T-helper 2 cell treated with Interferon-gamma antibody and Interleukin-4, amounts not matched to agents 100 ng/mL and 5 ng/mL, for 36 hours (primary cell): ENCODE measurements around the gene HSD17B11. TPM values are rescaled to one million over a fixed set of nuclear protein-coding genes. Genes with fewer than 3 reads are reported as not detected.
"Not testable (repeated sequence)": the region's sequence is repeated elsewhere in the genome, so short reads cannot be mapped to it uniquely, and the experiment has no call there.

Source experiments
- intact Hi-C: fragments of 100-400 bp; cut with micrococcal nuclease; formaldehyde crosslinking; loops from one replicate; pipeline ENCODE4 v1.15.1; 2023
- total RNA-seq: library from RNA; stranded (reverse); gene quantifications from 2 replicates; pipeline ENCODE4 v1.2.3, GENCODE V29; 2022

HSD17B11 gene
- 27.8 and 28.6 TPM in 2 replicates for total RNA-seq

GRCh38 chr4:87390891-87391575 lies at the start of gene HSD17B11:
HSD17B11 (minus strand) TSS chr4:87391188; CDS start chr4:87391070, 118 bp downstream.
- intact Hi-C loops, result loop anchor here (1.0 to 10.0 kb wide), 6 partner anchors 16 to 456 kb away; partner anchors contain the start of genes AFF1, KLHL8 and NUDT9

- intact Hi-C loops, result no loop called here
Measured at GRCh38 chr4:87433342-87433741, 42.4 kb upstream of the HSD17B11 start.

- intact Hi-C loops, result no loop called here
Measured at GRCh38 chr4:87430038-87430437, 39.0 kb upstream of the HSD17B11 start.

GRCh38 chr4:87428979-87429378 lies 38.0 kb upstream of the HSD17B11 start:
- intact Hi-C loops, result loop anchor here (10.0 kb wide), 1 partner anchor 54 kb away; no protein-coding TSS in a partner anchor

- intact Hi-C loops, result loop anchor here (10.0 kb wide), 1 partner anchor 53 kb away; no protein-coding TSS in a partner anchor
Measured at GRCh38 chr4:87427518-87427868, 36.5 kb upstream of the HSD17B11 start.

GRCh38 chr4:87426865-87427517 lies 36.0 kb upstream of the HSD17B11 start:
- intact Hi-C loops, result loop anchor here (10.0 kb wide), 1 partner anchor 52 kb away; no protein-coding TSS in a partner anchor

GRCh38 chr4:87425711-87426110 lies 34.7 kb upstream of the HSD17B11 start:
- intact Hi-C loops, result loop anchor here (10.0 kb wide), 1 partner anchor 51 kb away; no protein-coding TSS in a partner anchor

- intact Hi-C loops, result loop anchor here (5.0 to 10.0 kb wide), 2 partner anchors 49 to 1688 kb away; partner anchors contain the start of gene TIGD2
Measured at GRCh38 chr4:87424099-87424543, 33.1 kb upstream of the HSD17B11 start.

- intact Hi-C loops, result loop anchor here (2.0 to 10.0 kb wide), 4 partner anchors 49 to 1689 kb away; partner anchors contain the start of genes AFF1, PPM1K and TIGD2
Measured at GRCh38 chr4:87423317-87424098, 32.5 kb upstream of the HSD17B11 start.

- intact Hi-C loops, result loop anchor here (1.0 to 10.0 kb wide), 7 partner anchors 31 to 1690 kb away; partner anchors contain the start of genes AFF1, HSD17B11, KLHL8 and PPM1K
Measured at GRCh38 chr4:87422104-87423052, 31.4 kb upstream of the HSD17B11 start, which contains the start of gene NUDT9. NUDT9 (plus strand) TSS chr4:87422573; CDS start chr4:87422906, 333 bp downstream.

- intact Hi-C loops, result loop anchor here (5.0 to 10.0 kb wide), 2 partner anchors 46 to 1692 kb away; partner anchors contain the start of gene TIGD2
Measured at GRCh38 chr4:87420276-87420830, 29.4 kb upstream of the HSD17B11 start.

GRCh38 chr4:87419578-87420249 lies 28.7 kb upstream of the HSD17B11 start:
- intact Hi-C loops, result loop anchor here (5.0 to 10.0 kb wide), 2 partner anchors 45 to 1693 kb away; partner anchors contain the start of gene TIGD2

- intact Hi-C loops, result not testable (repeated sequence)
Measured at GRCh38 chr4:87418410-87418809, 27.4 kb upstream of the HSD17B11 start.

GRCh38 chr4:87416965-87417364 lies 26.0 kb upstream of the HSD17B11 start:
- intact Hi-C loops, result no loop called here

- intact Hi-C loops, result no loop called here
Measured at GRCh38 chr4:87414816-87415215, 23.8 kb upstream of the HSD17B11 start.

- intact Hi-C loops, result no loop called here
Measured at GRCh38 chr4:87410679-87411078, 19.7 kb upstream of the HSD17B11 start.

GRCh38 chr4:87410157-87410556 lies 19.2 kb upstream of the HSD17B11 start:
- intact Hi-C loops, result no loop called here

- intact Hi-C loops, result no loop called here
Measured at GRCh38 chr4:87409420-87409939, 18.5 kb upstream of the HSD17B11 start.

- intact Hi-C loops, result not testable (repeated sequence)
Measured at GRCh38 chr4:87406902-87407301, 15.9 kb upstream of the HSD17B11 start.
